Measurements from ENCODE around the gene STAC3. TPM values are rescaled to one million over a fixed set of nuclear protein-coding genes. Genes with fewer than 3 reads are reported as not detected.

Gene STAC3
- total RNA-seq, 2 experiments from 2014 or later = 10.7 to 11.4 TPM

DNA sequence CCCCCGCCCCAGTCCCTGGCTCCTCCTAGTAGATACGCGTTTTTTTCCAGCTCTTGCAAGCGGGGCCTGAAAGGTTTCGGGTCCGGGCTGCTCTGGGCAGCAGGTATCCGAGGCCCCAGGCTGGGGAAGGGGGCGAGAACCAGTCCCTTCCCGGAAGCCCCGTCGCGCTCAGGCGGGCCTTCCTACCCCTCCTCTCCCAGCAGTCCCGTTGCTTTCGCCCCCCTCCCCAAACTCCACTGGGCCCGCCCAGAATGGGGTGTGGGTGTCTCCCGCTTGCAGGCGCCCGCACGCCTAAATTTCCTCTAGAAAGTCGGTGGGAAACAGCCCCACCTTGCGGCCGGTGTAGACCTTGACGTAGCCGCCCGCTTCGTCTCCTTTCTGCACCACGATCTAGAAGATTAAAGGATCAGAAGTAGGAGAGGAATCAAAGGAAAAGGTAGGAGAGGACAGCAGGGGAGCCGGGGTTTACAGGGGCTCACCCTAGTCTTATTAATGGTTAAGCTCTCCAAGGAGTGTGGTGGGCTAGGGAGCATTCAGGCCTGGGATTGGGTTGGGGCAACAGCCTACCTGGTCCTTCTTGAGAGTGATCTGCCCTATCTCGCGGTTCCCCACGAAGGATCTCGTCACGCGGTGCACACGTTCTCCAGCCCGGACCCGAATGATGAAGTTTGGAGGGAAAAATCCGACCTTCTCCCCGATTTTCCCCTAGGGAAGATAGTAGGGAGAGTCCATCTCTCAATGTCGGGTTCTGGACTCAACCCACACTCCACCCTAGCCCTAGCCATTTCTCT is 7.3 kb downstream of the STAC3 start:
- peaks cover 42% of the 10 kb centered on the region for H3K4me1 Mint-ChIP-seq
- H3K27me3 Mint-ChIP-seq = peaks cover 29% of the 10 kb centered on the region
- peak overlapping the region; percentile 71 for H3K4me3 Mint-ChIP-seq

DNA sequence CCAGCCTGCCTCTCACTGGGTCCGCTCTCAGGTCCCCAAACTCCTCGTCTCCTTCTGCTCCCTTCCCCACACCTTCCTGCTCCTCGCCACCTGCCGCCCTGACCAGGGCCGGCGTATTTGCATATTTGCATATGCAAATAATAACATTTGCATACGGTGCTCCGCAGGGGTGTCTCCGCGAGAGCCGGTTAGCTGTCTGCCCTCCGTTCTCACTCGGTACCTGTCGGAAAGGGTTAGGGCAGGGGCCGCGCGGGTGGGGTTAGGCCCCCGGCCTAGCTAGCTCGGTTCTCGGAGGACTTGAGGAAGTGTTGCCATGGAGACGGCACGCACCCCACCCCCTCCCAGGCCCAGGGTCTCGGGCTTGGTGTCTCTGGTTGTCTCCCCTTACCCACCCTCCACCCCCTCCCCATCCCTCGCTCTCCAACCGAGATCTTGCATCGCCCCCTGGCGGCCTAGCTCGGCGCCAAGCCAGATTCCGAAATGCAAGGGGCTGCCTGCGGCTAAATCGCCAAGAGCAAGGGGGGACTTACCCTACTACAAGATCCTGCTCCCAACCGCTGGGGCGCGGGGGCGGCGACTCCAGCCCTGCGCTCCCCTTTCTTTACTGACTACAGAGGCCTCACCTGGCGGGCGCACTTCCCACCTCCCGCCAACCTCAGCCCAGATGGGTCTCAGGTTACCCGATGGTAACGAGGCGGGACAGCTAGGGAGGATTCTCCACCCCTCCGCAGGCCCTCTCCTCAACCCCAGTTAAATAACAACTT is 8.1 kb downstream of the STAC3 start:
- POLR2A ChIA-PET = interaction anchor here (1.0 to 8.8 kb wide), 5 partner anchors 10 to 29 kb away, joined by 3 to 71 read pairs (median 5); partner anchors contain the start of gene SHMT2
- Mint-ChIP-seq H3K4me3 (peak overlapping the region; percentile 71), H3K36me3 (peaks cover 6% of the 10 kb centered on the region), H3K27ac (peak overlapping the region; percentile 66), H3K27me3 (peaks cover 32% of the 10 kb centered on the region), H3K4me1 (peaks cover 44% of the 10 kb centered on the region), H3K9me3 (no peaks in the 10 kb centered on the region)
- DNase-seq (peak; percentile 80), ATAC-seq (ENCODE audit: low read depth) (no peak)

More for the DNA sequence above, 7.3 kb downstream of the STAC3 start:
- no peak overlapping the region for H3K27ac Mint-ChIP-seq
- no peaks in the 10 kb centered on the region for H3K9me3 Mint-ChIP-seq
- DNase-seq (peak; percentile 90), ATAC-seq (ENCODE audit: low read depth) (peak; percentile 12)
- H3K36me3 Mint-ChIP-seq = peaks cover 9% of the 10 kb centered on the region
- POLR2A ChIA-PET = interaction anchor here (1.3 to 8.8 kb wide), 4 partner anchors 11 to 29 kb away, joined by 4 to 71 read pairs (median 31); partner anchors contain the start of gene SHMT2

DNA sequence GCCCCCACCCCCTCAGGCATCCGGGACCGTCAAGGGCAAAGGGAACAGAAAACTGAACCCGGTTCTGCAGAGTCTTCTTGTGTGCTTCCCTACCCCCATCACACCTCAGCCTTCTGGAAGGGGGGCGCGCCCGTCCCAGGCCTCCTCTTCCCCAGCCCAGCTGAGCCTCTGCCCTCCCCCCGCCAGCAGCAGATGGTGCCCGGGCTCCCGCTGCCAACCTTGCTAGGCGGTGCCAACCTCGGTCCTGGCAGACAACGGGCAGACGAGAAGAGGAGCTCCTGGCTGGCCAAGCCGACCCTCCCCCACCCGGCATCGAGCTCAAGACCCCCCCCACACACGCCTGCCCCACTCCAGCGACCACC is 8.7 kb downstream of the STAC3 start:
- H3K4me1 Mint-ChIP-seq = peaks cover 45% of the 10 kb centered on the region
- H3K27me3 Mint-ChIP-seq = peaks cover 37% of the 10 kb centered on the region
- no peaks in the 10 kb centered on the region for H3K9me3 Mint-ChIP-seq
- no peak for ATAC-seq (ENCODE audit: low read depth)
- H3K4me3 Mint-ChIP-seq = peak overlapping the region; percentile 71
- POLR2A ChIA-PET = interaction anchor here (1.0 to 8.8 kb wide), 5 partner anchors 10 to 28 kb away, joined by 3 to 71 read pairs (median 5); partner anchors contain the start of gene SHMT2
- peaks cover 6% of the 10 kb centered on the region for H3K36me3 Mint-ChIP-seq
- no peak for DNase-seq
- no peak overlapping the region for H3K27ac Mint-ChIP-seq

DNA sequence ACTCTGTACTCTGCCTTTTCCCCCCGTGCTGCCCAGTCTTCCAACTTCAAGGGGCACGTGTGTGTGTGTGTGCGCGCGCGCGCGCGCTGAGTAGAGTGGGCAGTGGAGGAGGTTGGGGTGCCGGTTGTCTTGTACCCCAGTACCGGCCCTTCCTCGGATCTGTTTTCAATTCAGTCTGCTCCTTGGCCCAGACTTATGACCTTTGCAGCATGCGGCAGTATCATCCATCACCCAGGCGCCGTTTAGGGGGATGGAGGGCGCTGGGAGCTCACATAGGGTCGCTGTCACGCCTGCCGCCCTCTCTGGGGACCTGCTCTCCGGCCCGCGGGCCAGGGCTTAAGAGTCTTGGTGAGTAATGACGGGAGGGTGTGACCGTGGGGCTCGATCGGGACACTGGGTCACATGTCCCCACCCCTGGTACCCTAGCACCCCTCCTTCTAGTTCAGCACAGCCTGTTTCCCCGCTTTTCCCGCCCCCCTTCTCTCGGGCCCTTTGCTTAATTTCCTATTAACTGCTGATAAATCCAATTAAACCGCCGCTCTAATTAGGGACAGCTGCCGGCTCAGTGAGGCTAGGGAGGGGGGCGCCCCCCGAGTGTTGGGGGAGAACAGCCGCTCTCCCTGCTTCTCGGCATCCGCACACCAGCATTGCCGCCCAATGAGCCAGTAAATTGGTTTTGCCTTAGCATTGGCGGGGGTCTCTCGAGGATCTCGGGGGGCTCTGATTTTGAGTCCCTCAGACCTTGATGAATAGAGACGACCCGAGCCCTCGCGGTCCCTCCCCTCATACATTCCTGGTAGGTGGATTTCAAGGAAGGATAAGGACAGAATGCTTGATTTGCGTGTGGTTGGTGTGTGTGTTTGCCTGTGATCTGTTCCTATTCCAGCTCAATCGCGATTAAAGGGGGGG is 9.3 kb downstream of the STAC3 start:
- Mint-ChIP-seq H3K27me3 (peaks cover 41% of the 10 kb centered on the region), H3K4me3 (peak overlapping the region; percentile 28), H3K9me3 (no peaks in the 10 kb centered on the region), H3K27ac (no peak overlapping the region), H3K4me1 (peaks cover 51% of the 10 kb centered on the region), H3K36me3 (peaks cover 6% of the 10 kb centered on the region)
- POLR2A ChIA-PET = interaction anchor here (1.0 to 8.8 kb wide), 4 partner anchors 9 to 27 kb away, joined by 3 to 71 read pairs (median 30); partner anchors contain the start of gene SHMT2
- ATAC-seq (ENCODE audit: low read depth) (no peak), DNase-seq (peak; percentile 33)

DNA sequence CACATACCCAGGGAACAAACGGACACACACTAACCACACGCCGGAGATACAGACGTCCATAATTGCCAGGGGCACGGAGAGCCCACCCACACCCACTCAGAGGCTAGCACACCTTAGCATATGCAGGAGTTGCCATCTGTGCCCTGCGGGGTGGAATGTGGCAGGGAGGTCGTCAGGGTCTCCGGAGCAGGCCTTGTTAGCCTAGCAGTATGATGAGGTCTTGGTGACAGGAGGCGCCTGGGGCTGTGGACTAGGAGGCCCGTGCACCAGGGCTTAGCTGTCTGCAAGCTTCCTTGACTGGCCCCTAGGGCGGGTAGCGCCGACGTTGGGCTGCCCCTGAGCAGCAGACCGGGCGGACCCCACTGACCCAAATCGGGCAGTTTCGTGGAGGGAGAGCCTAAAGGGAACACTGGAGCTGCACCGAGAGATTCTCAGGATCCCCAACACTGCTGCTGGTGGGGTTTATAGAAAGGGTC is 10.0 kb downstream of the STAC3 start:
- POLR2A ChIA-PET = interaction anchor here (1.2 to 8.8 kb wide), 3 partner anchors 13 to 218 kb away, joined by 7 to 71 read pairs (median 57); partner anchors contain the start of gene SHMT2
- Mint-ChIP-seq H3K4me3 (peak overlapping the region; percentile 98), H3K4me1 (peaks cover 55% of the 10 kb centered on the region), H3K9me3 (no peaks in the 10 kb centered on the region), H3K27ac (peak overlapping the region; percentile 78), H3K27me3 (peaks cover 42% of the 10 kb centered on the region), H3K36me3 (peaks cover 7% of the 10 kb centered on the region)
- DNase-seq (peak; percentile 47), ATAC-seq (ENCODE audit: low read depth) (no peak)

DNA sequence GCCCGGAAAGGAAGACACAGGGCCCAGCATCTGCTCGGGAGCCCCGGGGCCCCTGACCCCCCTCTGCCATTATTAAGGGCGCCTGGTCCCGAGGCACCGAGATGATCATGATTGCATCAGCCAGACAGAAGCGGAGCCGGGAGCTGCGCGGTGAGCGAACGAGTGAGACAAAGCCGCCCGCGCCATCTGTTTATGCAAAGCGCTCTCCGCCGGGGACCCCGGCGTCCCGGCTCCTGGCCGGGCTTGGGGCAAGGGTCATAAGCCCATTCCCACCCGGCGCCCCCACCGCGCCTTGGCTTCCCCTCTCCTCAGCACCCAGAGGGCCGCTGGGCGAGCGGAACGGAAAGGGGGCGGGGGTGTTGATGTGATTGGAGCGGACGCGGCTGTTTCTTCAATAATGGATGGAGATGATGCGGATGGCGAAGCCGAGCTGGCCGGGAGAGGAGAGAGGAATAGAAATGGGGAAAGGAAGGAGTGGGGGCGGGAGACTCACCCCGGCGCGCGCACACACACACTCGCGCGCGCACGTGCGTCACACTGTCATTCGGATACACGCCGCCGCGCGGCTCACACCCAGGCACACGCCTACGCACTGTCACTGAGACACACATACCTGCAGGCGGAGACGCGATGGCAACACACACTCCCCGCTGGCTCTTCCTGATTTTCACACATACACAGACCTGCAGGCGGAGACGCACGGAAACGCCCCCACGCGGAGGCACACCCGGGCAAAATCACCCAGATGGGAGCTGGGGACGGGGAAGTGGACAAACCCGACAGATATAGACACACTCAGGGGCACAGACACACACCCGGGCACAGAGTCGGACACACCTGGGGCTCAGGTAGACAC is 10.7 kb downstream of the STAC3 start:
- Mint-ChIP-seq H3K4me3 (peak overlapping the region; percentile 98), H3K9me3 (no peaks in the 10 kb centered on the region), H3K27me3 (peaks cover 42% of the 10 kb centered on the region), H3K36me3 (peaks cover 9% of the 10 kb centered on the region), H3K27ac (peak overlapping the region; percentile 90), H3K4me1 (peaks cover 55% of the 10 kb centered on the region)
- ATAC-seq (ENCODE audit: low read depth) = peak; percentile 35
- peak; percentile 73 for DNase-seq
- POLR2A ChIA-PET = interaction anchor here (0.5 to 8.8 kb wide), 6 partner anchors 12 to 504 kb away, joined by 3 to 71 read pairs (median 15); partner anchors contain the start of genes SHMT2 and STAT6

DNA sequence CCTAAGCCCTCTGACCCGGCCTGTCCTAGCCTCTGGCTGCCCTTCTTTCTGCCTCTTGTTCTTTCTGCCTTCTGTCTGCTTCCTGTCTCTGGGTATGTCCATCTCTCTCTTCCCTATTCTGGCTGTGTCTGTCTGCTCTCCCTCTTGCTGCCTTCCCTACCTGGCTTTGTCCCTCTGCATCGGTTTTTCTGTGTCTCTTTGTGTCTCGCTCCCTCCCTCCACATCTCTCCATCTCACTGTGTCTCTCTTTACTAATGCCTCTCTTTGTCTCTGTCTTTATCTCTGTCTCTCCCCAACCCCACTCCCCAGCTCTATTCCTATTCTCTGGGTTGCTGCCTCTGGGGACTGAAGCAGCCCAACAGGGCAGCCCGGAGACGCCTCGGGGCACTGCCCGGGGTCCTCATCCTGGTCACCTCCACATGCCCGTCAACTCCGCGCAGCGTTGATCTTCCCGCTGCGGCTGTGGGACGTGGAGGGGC is 11.4 kb downstream of the STAC3 start:
- ATAC-seq (ENCODE audit: low read depth) = peak; percentile 6
- H3K27ac Mint-ChIP-seq = peak overlapping the region; percentile 90

DNA sequence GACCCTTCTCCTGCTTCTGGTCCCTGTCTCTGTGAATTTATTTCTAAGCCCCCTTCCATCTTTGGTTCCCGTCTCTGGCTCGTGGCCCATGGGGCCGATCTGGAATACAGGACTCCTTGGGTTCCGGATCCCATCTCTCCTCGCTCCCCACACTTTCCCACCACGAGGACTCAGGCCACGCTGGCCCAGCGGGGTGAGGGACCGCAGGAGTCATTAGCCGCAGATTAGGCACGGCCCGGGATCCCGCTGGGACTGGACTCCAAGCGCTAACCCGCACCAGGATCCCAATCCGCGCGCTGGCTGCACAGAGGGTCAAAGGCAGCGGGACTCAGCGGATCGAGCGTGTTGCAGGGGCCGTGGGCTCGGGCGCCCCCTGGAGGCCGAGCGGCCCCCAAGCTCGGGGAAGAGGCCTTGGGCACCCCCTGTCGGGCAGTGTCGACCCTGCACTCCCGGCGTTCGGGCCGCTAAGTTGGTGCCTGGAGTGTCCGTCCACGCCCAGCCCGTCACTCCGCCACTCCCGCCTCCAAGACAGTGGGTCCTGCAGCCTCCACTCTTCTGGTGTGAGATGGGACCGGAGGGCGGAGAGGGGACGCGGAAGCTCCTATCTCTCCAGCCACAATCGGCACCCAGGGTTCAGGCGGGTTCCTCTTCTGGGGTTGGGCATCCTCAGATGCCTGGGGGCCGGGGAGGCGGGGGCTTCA is 12.0 kb downstream of the STAC3 start:
- no peaks in the 10 kb centered on the region for H3K9me3 Mint-ChIP-seq
- POLR2A ChIA-PET = interaction anchor here (1.3 to 8.8 kb wide), 5 partner anchors 11 to 127 kb away, joined by 5 to 71 read pairs (median 22); partner anchors contain the start of genes SHMT2 and STAT6
- ATAC-seq (ENCODE audit: low read depth) (peak; percentile 62), DNase-seq (peak; percentile 96)
- H3K27ac Mint-ChIP-seq = peak overlapping the region; percentile 90
- H3K4me1 Mint-ChIP-seq = peaks cover 53% of the 10 kb centered on the region
- peak overlapping the region; percentile 98 for H3K4me3 Mint-ChIP-seq
- H3K27me3 Mint-ChIP-seq = peaks cover 42% of the 10 kb centered on the region
- H3K36me3 Mint-ChIP-seq = peaks cover 14% of the 10 kb centered on the region

More for the DNA sequence above, 11.4 kb downstream of the STAC3 start:
- Mint-ChIP-seq H3K27me3 (peaks cover 42% of the 10 kb centered on the region), H3K36me3 (peaks cover 9% of the 10 kb centered on the region), H3K9me3 (no peaks in the 10 kb centered on the region), H3K4me1 (peaks cover 55% of the 10 kb centered on the region), H3K4me3 (peak overlapping the region; percentile 98)
- POLR2A ChIA-PET = interaction anchor here (1.3 to 8.8 kb wide), 5 partner anchors 11 to 128 kb away, joined by 5 to 71 read pairs (median 22); partner anchors contain the start of genes SHMT2 and STAT6
- DNase-seq = no peak

DNA sequence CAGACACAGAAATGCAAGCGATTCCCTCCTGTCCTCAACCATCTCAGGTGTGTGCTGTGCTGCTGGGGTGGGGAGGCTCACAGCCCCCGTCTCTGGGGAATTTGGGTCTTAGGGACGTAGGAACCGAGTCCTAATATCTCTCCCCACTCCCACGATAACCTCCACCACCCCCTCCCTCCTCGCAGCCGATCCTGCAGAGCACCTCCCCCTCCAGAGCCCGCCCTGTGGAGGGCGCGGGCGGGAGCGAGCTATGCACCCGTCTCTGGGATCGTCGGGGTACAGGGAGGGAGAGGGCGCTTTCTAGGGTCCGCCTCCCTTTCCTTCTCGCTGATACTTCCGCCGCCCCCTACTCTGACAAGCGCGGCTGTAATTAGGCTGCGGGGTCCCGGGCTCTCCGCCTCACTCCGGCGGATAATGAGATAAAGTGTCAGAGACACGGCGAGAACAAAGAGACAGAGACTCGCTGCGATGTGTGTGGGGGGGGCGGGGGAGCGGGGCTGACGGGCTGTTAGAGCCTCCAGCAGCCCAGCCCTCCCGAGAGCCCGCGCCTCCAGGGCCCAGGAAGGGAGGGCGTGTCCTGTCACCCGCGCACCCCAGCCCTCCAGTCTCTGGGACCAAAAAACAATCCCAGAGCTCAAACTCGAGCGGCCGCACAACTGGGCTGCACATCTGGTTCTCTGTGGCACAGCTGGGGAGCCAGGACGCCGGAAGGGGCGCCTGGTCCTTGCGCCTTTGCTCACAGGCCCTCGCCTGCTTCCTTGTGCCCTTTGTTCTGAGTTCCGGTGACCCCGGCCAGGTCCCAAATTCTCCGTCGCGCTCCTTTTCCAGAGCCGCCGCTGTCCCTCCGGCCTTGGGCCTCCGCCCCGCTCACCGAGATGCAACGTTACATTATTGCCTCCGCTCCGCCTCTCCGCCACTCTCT is 12.8 kb downstream of the STAC3 start:
- no peak for ATAC-seq (ENCODE audit: low read depth)
- POLR2A ChIA-PET = interaction anchor here (0.6 to 8.8 kb wide), 5 partner anchors 9 to 24 kb away, joined by 3 to 71 read pairs (median 22); partner anchors contain the start of gene SHMT2
- Mint-ChIP-seq H3K4me3 (peak overlapping the region; percentile 98), H3K27ac (no peak overlapping the region), H3K36me3 (peaks cover 21% of the 10 kb centered on the region), H3K27me3 (peaks cover 40% of the 10 kb centered on the region), H3K4me1 (peaks cover 50% of the 10 kb centered on the region), H3K9me3 (no peaks in the 10 kb centered on the region)
- DNase-seq = peak; percentile 56

DNA sequence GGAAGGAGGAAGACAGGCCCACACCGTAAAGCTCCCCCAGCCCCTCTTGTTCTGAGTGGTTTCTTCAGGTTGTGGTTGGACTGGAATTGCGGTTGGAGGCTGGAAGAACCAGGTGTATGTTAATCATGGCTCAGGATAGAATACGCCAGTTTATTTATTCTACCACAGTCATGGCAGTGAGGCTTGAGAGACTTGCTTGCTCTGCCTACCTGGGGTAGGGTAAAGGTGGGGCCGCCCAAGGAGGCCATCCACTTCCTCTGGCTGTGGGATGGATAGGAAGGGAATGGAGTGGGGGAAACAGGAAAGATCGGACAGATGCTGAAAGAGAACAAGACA is 13.4 kb downstream of the STAC3 start:
- no peaks in the 10 kb centered on the region for H3K9me3 Mint-ChIP-seq
- peaks cover 49% of the 10 kb centered on the region for H3K4me1 Mint-ChIP-seq
- ATAC-seq (ENCODE audit: low read depth) (no peak), DNase-seq (peak; percentile 33)
- H3K4me3 Mint-ChIP-seq = peak overlapping the region; percentile 64
- H3K27me3 Mint-ChIP-seq = peaks cover 38% of the 10 kb centered on the region
- POLR2A ChIA-PET = interaction anchor here (4.2 to 8.8 kb wide), 3 partner anchors 9 to 23 kb away, joined by 22 to 71 read pairs (median 57); partner anchors contain the start of gene SHMT2
- peaks cover 25% of the 10 kb centered on the region for H3K36me3 Mint-ChIP-seq
- H3K27ac Mint-ChIP-seq = no peak overlapping the region

Measured in activated naive CD8-positive, alpha-beta T cell treated with anti-CD3 and anti-CD28 coated beads, Interleukin-2, amount 10 ng/mL, durations not matched to agents 7 days and 5 days (primary cell).